Spleen (tissue), 11 donors: ENCODE data around the gene MAN1C1. TPM values are rescaled to one million over a fixed set of nuclear protein-coding genes. Genes with fewer than 3 reads are reported as not detected.
"Not testable (repeated sequence)": the region's sequence is repeated elsewhere in the genome, so short reads cannot be mapped to it uniquely, and the experiment has no call there.

Experiments
- DNase-seq: peaks from one replicate; pipeline ENCODE4 v3.0.0-alpha.2; 2020
- H3K27ac ChIP-seq, 8 donors: fragments of 200-600 bp; sonication (generic) in 7 of 8; 1 replicate in 4 of 8; 2 replicates in 4 of 8; pipeline versions ENCODE4 v1.5.0 to v1.8.0; 2016 to 2021; ENCODE audit warnings: inconsistent platforms in 4 of 8, mild to moderate bottlenecking in 4 of 8, moderate library complexity in 1 of 8
- H3K27me3 ChIP-seq, 7 donors: fragments of 200-600 bp; sonication (generic) in 6 of 7; replicated peaks in 1 of 7; 1 replicate in 4 of 7; 2 replicates in 3 of 7; pipeline versions ENCODE4 v1.5.0 to v1.8.0; 2016 to 2021; ENCODE audit warnings: inconsistent platforms in 3 of 7, mild to moderate bottlenecking in 1 of 7
- H3K36me3 ChIP-seq, 6 donors: fragments of 200-600 bp; sonication (generic) in 5 of 6; 1 replicate in 4 of 6; 2 replicates in 2 of 6; pipeline versions ENCODE4 v1.5.0 to v1.8.0; 2016 to 2021; ENCODE audit warnings: inconsistent platforms in 2 of 6
- H3K4me1 ChIP-seq, 6 donors: fragments of 200-600 bp; sonication (generic) in 5 of 6; 1 replicate in 3 of 6; 2 replicates in 3 of 6; pipeline versions ENCODE4 v1.5.0 to v1.8.0; 2016 to 2021; ENCODE audit warnings: inconsistent platforms in 3 of 6
- H3K4me3 ChIP-seq, 8 donors: fragments of 200-600 bp; sonication (generic) in 7 of 8; 1 replicate in 4 of 8; 2 replicates in 4 of 8; pipeline versions ENCODE4 v1.5.0 to v1.8.0; 2016 to 2021; ENCODE audit warnings: inconsistent platforms in 4 of 8, mild to moderate bottlenecking in 4 of 8, moderate library complexity in 2 of 8
- H3K9me3 ChIP-seq, 8 donors: fragments of 200-600 bp; sonication (generic) in 7 of 8; 1 replicate in 4 of 8; 2 replicates in 4 of 8; pipeline versions ENCODE4 v1.5.0 to v1.8.0; 2016 to 2021; ENCODE audit warnings: inconsistent platforms in 4 of 8
- POLR2A ChIP-seq, 3 donors: fragments of 450-650 bp; IDR thresholded peaks; one replicate each; pipeline ENCODE4 v1.5.1; 2017; ENCODE audit warnings: antibody characterized with exemption in 3 of 3, mild to moderate bottlenecking in 1 of 3
- POLR2AphosphoS5 ChIP-seq, 3 donors: sonication (generic); formaldehyde crosslinking; IDR thresholded peaks; one replicate each; pipeline ENCODE4 v1.5.1; 2017; ENCODE audit warnings: antibody characterized with exemption in 3 of 3
- WGBS, 5 donors: extraction: QIAGEN DNeasy Blood & Tissue Kit in 3 of 5; methylation state at CpG; one replicate each; pipeline versions ENCODE4 v1.1.5 to v1.1.7; 2013 to 2018; 5-methylcytosine and 5-hydroxymethylcytosine counted together
- intact Hi-C: fragments of 100-400 bp; cut with DNase I; formaldehyde crosslinking; loops from one replicate; pipeline ENCODE4 v1.15.0; 2023; ENCODE audit warnings: low total_unique reads
- polyA plus RNA-seq, 3 donors: library from polyadenylated mRNA; stranded (reverse); fragments of 200-250 nt; gene quantifications; one replicate each; pipeline ENCODE4 v1.2.1, GENCODE V29; 2013
- total RNA-seq, 7 donors: library from RNA; depleted of rRNA in 3 of 7; stranded (reverse); fragments of >200 nt in 3 of 7; fragmentation: NEBNext Ultra II Directional in 4 of 7; extraction: Animal tissue kit (Norgen Biotek cat#: 25700) in 4 of 7; gene quantifications; one replicate each; pipeline versions ENCODE4 v1.1.0 to v1.2.1, GENCODE V29; 2016 to 2021
- TF ChIP-seq, protein P1 (sequence below), 11 experiments: fragments of 200-600 bp in 7 of 11; fragments of 450-650 bp in 4 of 11; sonication (generic) in 4 of 11; IDR thresholded peaks in 8 of 11; conservative IDR thresholded peaks in 3 of 11; 1 replicate in 7 of 11; 2 replicates in 4 of 11; pipeline versions ENCODE4 v1.4.0 to v1.8.0; 2016 to 2021; ENCODE audit warnings: antibody characterized with exemption in 11 of 11, inconsistent platforms in 4 of 11, mild to moderate bottlenecking in 1 of 11
- donor health status: healthy with polysubstance abuse.
- donor health status: DM: no; HTN: no; CAD: no; lungs with moderate emphysema.
- donor health status: DM: no; HTN: no; CAD: no.
- donor health status: Bipolar disorder and iron deficiency.
- donor health status: healthy.
- donor health status: DM: no; HTN: no; CAD: no.
- donor health status: DM: yes; HTN: yes; CAD: no.

MAN1C1 gene
- total and polyA plus RNA-seq, 10 donors: 4.6 to 54.3 (median 41.1) TPM

DNA sequence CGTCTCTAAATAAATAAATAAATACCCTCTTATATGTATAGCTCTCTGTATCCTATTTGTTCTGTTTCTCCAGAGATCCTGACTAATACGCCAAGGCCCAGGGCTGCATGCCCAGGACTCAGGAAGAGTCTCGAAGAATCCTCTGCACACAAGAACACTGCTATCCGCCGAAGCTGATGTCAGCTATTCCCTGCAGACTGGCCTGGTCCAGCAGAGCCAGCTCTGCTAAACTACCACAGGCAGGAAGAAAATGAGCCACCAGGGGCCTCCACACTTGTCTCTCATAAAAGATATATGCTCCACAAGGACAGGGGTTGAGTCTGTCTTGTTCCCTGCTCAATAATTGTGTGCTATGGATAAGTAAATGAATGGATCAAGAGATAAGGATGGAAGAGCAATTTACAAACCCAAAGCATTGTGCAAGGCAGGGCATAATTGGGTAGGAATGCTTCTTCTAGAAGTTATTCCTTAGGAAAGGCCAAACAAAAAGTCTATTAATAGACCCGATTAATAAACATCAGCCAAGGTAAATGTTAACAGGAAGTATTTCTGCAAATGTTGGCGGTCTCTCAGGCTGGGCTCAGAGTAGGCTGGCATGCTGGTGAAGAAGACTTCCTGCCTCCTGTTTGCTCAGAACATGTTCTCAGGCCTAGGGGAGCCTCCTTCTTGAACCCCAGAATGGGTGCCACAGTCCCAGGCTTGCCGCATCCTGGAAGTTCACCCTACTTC, 26.3 kb upstream of the MAN1C1 start:
- Histone ChIP-seq H3K27ac (no peak overlapping the region), H3K4me1 (peaks cover 0 to 25% (median 6%) of the 10 kb centered on the region in 6 donors), H3K9me3 (no peaks in the 10 kb centered on the region), H3K4me3 (no peak overlapping the region), H3K36me3 (no peaks in the 10 kb centered on the region), H3K27me3 (no peaks in the 10 kb centered on the region)
- intact Hi-C loops: no loop called here
- peak; percentile 23 for DNase-seq
- WGBS, 5 donors: 66 to 82% (median 75%) methylated on average over 8 of the region's 8 CpGs
- TF ChIP-seq POLR2AphosphoS5 (IDR thresholded peaks at IDR 0.05) (no peak), POLR2A (IDR thresholded peaks at IDR 0.05) (no peak)
- TF ChIP-seq, protein P1, sequence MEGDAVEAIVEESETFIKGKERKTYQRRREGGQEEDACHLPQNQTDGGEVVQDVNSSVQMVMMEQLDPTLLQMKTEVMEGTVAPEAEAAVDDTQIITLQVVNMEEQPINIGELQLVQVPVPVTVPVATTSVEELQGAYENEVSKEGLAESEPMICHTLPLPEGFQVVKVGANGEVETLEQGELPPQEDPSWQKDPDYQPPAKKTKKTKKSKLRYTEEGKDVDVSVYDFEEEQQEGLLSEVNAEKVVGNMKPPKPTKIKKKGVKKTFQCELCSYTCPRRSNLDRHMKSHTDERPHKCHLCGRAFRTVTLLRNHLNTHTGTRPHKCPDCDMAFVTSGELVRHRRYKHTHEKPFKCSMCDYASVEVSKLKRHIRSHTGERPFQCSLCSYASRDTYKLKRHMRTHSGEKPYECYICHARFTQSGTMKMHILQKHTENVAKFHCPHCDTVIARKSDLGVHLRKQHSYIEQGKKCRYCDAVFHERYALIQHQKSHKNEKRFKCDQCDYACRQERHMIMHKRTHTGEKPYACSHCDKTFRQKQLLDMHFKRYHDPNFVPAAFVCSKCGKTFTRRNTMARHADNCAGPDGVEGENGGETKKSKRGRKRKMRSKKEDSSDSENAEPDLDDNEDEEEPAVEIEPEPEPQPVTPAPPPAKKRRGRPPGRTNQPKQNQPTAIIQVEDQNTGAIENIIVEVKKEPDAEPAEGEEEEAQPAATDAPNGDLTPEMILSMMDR (IDR thresholded peaks at IDR 0.05 in 8 of 11, conservative IDR thresholded peaks at IDR 0.05 in 3 of 11): no peak

DNA sequence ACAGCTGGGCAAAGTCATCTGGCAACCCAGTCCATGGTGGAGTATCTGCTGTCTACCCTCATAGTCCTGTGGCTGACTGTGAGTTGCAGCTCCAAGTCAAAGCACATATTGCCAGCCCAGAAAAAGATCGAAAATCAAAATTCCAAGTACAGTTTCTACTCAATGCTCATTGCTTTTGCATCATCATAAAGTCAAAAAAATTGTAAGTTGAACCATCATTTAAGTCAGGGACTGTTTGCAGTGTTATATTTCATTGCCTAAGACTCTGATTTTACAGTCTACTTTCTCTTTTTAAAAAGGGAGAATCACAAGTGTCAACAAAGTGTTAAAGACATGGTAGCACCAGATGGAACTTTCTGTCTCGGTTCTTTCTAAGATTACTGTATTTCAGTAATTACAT, 22.7 kb upstream of the MAN1C1 start:
- TF ChIP-seq POLR2AphosphoS5 (IDR thresholded peaks at IDR 0.05) (no peak), POLR2A (IDR thresholded peaks at IDR 0.05) (no peak)
- TF ChIP-seq, protein P1 (IDR thresholded peaks at IDR 0.05 in 8 of 11, conservative IDR thresholded peaks at IDR 0.05 in 3 of 11): no peak
- Histone ChIP-seq H3K9me3 (peaks cover 0 to 4% (median 0%) of the 10 kb centered on the region in 8 donors), H3K4me3 (no peak overlapping the region), H3K27ac (no peak overlapping the region), H3K36me3 (no peaks in the 10 kb centered on the region), H3K4me1 (peaks cover 0 to 9% (median 2%) of the 10 kb centered on the region in 6 donors), H3K27me3 (no peaks in the 10 kb centered on the region)
- no peak for DNase-seq
- intact Hi-C loops: no loop called here
- 75 to 93% (median 83%) methylated on average over 2 of the region's 2 CpGs for WGBS, 5 donors

GRCh38 chr1:25594971-25595370, 21.6 kb upstream of the MAN1C1 start:
- no peaks in the 10 kb centered on the region for H3K36me3 ChIP-seq
- no peak for DNase-seq
- no peaks in the 10 kb centered on the region for H3K27me3 ChIP-seq
- H3K4me1 ChIP-seq: peaks cover 0 to 9% (median 2%) of the 10 kb centered on the region in 6 donors
- H3K9me3 ChIP-seq: peaks cover 0 to 6% (median 0%) of the 10 kb centered on the region in 8 donors
- TF ChIP-seq, protein P1 (IDR thresholded peaks at IDR 0.05 in 8 of 11, conservative IDR thresholded peaks at IDR 0.05 in 3 of 11): no peak
- no peak for TF ChIP-seq POLR2A (IDR thresholded peaks at IDR 0.05)
- no peak for TF ChIP-seq POLR2AphosphoS5 (IDR thresholded peaks at IDR 0.05)
- H3K27ac ChIP-seq: no peak overlapping the region
- WGBS, 5 donors: 62 to 100% (median 81%) methylated on average over 2 of the region's 2 CpGs
- H3K4me3 ChIP-seq: no peak overlapping the region
- intact Hi-C loops: no loop called here

DNA sequence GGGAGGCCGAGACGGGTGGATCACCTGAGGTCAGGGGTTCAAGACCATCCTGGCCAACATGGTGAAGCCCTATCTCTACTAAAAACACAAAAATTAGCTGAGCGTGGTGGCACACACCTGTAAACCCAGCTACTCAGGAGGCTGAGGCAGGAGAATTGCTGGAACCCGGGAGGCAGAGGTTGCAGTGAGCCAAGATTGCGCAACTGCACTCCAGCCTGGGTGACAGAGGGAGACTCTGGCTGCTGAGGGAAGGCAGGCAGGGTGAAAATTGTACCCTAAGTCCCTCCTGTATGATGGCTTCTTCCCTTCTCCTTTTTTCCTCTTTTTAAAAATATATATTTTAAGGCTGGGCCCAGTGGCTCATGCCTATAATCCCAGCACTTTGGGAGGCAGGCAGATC, 19.9 kb upstream of the MAN1C1 start:
- H3K9me3 ChIP-seq, H3K36me3 ChIP-seq, H3K27ac ChIP-seq, H3K27me3 ChIP-seq, H3K4me1 ChIP-seq, intact Hi-C loops, H3K4me3 ChIP-seq: not testable (repeated sequence)
- 88 to 99% (median 90%) methylated on average over 5 of the region's 5 CpGs for WGBS, 5 donors
- peak; percentile 18 for DNase-seq
